Left hindlimb (tissue), 1 donor: ENCODE data around the gene CSF2RB.

ENCODE experiments used
- DNase-seq: peaks from one replicate; pipeline ENCODE4 v3.0.0-alpha.2; 2018

The CSF2RB gene

GRCh38 chr22:36913427-36914389 lies at the start of gene CSF2RB:
Gene CSF2RB (plus strand): TSS chr22:36913628. CDS start chr22:36922208, 8,580 bp downstream.
- no peak for DNase-seq

- no peak for DNase-seq
Measured at GRCh38 chr22:36863979-36864378, 49.4 kb upstream of the CSF2RB start.

- no peak for DNase-seq
Measured at GRCh38 chr22:36864454-36865215, 48.8 kb upstream of the CSF2RB start.

- no peak for DNase-seq
Measured at GRCh38 chr22:36865346-36865745, 48.1 kb upstream of the CSF2RB start.

- DNase-seq = no peak
Measured at GRCh38 chr22:36867695-36868094, 45.7 kb upstream of the CSF2RB start.

- DNase-seq = no peak
Measured at GRCh38 chr22:36868546-36869181, 44.8 kb upstream of the CSF2RB start.

GRCh38 chr22:36870250-36870649 lies 43.2 kb upstream of the CSF2RB start:
- DNase-seq = no peak

DNA sequence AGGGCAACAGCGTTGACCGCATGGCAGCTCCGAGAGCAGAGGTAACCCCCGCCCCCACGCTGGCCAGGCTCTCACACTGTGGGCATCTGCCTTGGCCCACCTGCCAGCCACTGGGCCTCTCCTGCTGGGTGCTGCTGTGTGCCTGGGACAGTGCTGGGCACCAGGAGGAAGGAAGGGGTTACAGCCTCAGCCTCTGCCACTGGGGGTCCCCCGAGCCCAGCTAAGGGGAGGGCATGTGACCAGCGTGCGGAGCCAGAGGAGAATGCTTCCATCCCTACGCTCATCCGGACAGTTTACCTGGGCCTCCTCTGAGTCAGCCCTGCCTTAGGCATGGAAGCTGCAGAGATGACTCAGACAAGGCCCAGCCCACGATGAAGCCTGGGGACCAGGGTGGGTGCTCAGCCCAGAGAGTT lies 41.8 kb upstream of the CSF2RB start:
- no peak for DNase-seq

GRCh38 chr22:36872084-36872483 lies 41.3 kb upstream of the CSF2RB start:
- no peak for DNase-seq

DNA sequence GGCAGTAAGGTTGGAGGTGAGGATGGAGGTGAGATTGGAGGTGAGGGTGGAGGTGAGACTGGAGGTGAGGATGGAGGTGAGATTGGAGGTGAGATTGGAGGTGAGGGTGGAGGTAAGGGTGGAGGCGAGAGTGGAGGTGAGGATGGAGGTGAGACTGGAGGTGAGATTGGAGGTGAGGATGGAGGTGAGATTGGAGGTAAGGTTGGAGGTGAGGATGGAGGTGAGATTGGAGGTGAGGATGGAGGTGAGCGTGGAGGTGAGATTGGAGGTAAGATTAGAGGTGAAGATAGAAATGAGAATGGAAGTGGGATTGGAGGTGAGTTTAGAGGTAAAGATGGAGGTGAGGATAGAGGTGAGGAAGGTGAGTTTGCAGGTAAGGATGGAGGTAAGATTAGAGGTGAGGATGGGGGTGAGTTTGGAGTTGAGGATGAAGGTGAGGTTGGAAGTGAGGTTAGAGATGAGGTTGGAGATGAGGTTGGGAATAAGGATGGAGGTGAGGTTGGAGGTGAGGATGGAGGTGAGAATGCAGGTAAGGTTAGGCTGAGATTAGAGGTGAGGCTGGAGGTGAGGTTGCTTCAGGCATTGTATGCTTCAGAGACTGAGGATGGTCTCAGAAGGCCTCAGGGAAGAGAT lies 40.4 kb upstream of the CSF2RB start:
- DNase-seq = no peak

DNA sequence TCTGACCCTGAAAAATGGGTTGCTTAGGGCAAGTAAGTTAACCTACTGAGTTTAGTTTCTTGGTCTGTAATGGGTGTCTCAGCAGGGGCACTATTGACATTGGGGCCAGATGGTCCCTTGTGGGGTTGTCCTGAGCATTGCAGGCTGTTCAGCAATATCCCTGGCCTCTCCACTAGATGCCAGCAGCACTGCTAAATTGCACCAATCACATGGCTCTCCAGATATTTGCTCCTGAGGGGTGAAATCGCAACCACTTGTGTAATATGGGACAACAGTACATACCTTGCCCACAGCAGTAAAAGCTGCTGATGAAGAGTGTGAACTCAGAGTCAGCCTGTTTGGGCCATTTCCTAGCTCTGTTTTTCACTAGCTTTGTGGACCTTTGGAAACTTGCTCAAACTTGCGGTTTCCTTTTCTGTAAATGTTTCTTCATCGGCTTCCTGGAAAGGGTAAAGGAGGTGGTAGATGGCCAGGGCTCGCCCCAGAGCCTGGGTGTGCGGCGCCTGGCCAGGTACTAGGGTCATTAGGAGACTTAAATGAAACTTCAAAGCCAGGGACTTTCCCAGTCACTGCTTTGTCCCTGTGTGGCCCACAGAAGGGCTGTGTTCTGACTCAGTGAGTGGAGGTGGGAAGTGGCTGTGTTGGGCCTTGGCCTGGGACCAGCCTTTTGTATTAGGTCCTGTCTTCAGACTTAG lies 39.7 kb upstream of the CSF2RB start:
- no peak for DNase-seq

GRCh38 chr22:36874309-36874696 lies 39.1 kb upstream of the CSF2RB start:
- no peak for DNase-seq

DNA sequence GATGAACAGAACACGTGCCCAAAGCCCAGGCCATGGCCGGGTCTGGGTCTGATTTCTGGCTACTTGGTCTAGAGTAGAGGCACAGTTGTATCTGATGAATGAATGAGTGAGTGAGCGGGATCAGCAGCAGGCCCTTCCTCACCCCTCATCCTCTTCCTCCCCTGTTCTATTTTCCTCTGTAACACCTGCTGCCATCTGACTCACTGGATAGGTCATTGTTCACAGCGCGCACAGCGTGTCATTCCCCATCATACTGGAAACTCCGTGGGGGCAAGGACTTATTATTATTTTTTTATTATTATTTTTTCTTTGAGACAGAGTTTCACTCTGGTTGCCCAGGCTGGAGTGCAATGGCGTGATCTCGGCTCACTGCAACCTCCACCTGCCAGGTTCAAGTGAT lies 38.7 kb upstream of the CSF2RB start:
- no peak for DNase-seq

- no peak for DNase-seq
Measured at GRCh38 chr22:36875741-36876140, 37.7 kb upstream of the CSF2RB start.

DNA sequence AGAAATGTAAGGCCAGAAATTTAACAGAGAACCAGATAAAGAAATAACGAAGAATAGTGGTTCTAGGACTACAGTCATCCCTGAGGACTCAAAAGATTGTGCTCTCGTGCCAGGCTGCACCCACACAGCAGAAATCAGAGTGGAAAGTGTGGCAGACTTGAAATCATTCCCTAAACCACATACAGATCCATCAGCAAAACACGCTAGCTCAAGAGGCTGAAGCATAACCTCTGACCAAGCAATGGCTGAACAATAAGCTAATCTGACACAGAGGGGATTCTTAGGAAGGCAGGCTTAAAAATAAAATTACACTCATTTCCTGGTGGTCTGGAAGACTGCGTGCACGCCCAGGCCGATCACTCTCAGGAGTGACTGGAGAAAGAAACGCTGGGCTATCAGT lies 33.7 kb upstream of the CSF2RB start:
- DNase-seq = no peak

DNA sequence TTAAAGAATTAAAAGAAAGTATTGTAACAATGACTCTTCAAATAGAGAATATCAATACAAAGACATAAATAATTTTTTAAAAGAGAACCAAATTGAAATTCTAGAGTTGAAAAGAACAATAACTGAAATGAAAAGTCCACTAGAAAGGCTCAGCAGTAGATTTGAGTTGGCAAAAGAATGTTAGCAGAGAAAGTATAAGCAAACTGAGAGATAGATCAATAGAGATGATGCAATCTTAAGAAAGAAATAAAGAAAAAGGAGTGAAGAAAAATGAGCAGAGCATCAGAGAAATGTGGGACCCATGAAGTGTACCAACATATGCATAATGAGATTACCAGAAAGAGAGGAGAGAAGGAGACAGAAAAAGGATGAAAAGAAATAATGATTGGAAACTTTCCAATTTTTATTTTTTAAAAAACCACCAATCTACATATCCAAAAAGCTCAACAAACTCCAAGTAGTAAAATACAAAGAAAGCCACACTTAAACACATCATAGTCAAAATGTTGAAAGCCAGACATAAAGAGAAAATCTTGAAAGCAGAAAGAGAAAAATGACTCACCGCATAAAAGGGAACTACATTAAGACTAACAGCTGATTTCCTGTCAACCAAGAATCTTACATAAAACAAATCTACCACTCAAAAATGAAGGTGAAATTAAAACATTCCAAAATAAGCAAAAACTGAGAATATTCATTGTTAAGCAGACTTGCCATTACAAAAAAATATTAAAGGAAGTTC lies 31.8 kb upstream of the CSF2RB start:
- no peak for DNase-seq

DNA sequence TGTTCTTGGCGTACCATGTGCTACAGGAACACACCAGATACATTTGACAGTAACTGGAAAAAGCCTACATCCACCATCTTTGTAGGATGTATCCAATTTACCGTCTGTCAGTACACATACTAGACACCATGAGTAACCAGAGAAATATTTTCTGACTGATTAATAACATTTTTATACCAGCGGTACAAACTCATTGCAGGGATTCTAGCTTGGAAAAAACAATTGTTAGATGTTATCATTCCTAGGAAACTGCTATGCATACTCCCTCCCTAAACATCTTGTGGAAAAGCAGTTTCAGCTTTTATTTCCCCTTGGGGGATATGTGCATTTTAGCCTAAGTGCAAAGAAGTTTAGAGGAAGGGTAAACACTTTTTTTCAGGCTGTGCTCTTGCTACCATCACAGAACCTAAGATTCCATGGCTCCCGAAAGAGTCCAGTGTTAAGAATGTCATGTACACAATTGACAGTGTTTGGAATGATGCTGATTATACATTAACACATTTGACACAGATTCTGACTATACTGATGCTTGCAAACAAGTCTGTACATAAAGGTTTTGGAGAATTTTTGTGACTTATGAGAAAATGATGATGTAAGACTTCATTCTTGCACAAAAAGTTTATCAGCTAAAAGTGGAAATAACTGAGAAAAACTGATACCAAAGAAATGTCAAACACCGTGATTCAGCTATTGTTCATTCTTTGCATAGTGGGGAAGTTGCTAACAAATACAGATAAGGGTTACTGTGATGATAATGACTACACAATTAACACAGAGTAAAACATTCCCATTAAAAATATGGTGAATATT lies 28.9 kb upstream of the CSF2RB start:
- DNase-seq = no peak

- DNase-seq = no peak
Measured at GRCh38 chr22:36885474-36885873, 28.0 kb upstream of the CSF2RB start.

- no peak for DNase-seq
Measured at GRCh38 chr22:36886016-36886415, 27.4 kb upstream of the CSF2RB start.

GRCh38 chr22:36887162-36887561 lies 26.3 kb upstream of the CSF2RB start:
- no peak for DNase-seq

DNA sequence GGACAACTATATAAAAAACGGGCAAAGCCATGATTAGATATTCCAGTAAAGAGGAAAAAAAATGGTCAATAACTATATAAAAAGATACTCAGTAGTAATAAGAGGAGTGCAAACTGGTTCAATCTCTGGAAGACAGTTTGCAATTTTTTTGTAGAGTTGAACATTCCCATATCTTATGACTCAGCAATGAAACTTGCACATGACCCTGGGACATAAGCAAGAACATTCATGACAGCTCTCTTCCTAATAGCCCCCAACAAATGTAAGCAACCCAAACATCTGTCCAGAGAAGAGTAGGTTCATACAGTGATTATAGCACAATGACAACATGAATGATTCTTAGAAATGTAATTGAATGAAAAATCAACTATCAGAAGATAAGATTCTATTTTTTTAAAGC lies 21.8 kb upstream of the CSF2RB start:
- DNase-seq = no peak
